ENCODE results near the gene UBE2I.
"Not testable (repeated sequence)": the region's sequence is repeated elsewhere in the genome, so short reads cannot be mapped to it uniquely, and the experiment has no call there.

The UBE2I gene

DNA sequence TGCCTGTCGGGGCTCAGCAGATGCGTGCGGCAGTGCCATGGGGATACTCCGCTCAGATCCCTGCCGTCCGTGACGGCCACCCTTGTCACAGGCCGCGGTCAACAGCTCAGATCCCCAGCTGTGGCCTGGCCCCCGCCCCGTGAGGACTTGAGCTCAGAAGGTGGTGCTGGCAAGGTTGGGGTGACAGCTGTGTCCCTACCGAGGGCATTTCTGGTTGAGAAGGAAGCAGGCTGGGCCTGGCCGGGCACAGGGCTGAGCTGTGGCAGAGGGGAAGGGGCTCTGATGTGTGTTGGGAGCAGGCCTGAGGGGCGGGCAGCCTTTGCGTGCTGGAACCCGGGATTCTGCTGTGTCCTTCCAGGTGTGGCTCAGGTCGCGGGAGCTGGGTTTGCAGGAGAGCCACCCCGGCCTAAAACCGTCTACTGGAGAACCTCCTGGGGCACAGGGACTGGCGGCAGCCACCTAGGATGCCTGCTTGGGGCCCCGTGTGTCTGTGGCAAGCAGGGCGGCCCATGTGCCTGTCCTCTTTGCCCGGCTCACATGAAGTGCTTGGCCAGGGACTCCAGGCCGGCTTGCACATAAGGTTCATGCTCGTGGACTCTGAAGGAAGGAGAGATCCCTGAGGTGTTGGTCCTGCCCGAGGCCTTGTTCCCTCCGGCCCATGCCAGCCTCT is 5.1 kb downstream of the UBE2I start:
- no peak for DNase-seq (ENCODE audit: low read depth)

DNA sequence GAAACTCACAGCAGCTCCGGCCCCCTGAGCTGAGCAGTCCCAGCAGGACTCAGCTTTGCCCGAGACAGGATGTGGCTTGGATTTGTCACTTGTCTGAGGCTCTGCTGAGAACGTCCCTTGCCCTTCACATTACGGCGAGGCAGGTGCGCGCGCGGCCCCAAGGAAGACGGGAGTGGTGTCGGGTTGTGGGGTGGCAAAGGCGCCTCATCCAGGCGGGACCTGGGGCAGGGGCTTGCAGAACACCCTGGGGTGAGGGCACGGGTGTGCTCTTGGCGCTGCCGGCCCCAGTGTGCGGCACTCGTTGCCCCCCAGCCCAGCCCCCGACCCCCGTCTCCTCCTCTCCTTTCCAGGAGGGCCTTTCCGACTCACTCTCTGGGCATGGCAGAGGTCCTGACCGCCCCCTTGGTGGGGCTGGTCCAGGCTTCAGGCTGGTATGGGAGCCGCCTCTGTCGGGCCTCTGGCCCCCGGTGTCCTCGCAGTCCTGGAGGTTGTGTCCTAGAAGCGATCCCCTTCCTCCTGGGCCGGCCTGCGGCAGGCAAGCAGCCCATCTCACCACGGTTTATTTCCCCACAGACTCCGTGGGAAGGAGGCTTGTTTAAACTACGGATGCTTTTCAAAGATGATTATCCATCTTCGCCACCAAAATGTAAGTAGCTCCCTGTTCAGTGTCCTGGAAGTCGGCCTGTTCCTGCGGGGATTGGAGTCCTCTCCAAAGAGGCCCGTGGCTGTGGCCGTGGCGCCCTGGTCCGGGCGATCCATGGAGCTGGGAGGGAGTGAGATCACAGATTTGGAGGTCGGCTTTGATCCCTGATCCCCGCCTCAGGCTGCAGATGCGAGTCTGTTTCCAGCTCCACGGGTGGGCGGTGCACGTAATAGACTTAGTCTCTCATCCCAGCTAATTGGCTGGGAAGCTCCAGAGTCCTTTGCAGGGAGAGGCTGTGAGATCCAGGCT is 5.9 kb downstream of the UBE2I start:
- DNase-seq (ENCODE audit: low read depth) = no peak

DNA sequence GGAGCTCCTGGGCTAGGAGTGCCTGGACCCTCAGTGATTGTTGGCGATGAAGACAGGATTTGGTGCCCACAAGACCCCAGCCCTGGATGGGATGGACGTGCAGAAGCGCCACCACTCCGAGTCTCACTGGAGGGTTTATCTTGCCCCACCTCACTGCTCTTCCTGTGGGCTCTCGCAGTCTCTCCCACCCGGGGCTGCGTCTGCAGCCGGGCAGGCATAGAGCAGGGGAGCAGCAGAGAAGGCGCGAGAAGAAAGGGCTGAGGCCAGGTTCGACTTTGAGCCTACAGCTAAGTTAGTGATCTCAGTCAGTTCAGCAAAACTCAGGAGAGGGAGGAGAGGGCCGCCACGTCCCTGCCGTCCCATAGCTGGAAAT is 6.6 kb downstream of the UBE2I start:
- DNase-seq (ENCODE audit: low read depth) = no peak

DNA sequence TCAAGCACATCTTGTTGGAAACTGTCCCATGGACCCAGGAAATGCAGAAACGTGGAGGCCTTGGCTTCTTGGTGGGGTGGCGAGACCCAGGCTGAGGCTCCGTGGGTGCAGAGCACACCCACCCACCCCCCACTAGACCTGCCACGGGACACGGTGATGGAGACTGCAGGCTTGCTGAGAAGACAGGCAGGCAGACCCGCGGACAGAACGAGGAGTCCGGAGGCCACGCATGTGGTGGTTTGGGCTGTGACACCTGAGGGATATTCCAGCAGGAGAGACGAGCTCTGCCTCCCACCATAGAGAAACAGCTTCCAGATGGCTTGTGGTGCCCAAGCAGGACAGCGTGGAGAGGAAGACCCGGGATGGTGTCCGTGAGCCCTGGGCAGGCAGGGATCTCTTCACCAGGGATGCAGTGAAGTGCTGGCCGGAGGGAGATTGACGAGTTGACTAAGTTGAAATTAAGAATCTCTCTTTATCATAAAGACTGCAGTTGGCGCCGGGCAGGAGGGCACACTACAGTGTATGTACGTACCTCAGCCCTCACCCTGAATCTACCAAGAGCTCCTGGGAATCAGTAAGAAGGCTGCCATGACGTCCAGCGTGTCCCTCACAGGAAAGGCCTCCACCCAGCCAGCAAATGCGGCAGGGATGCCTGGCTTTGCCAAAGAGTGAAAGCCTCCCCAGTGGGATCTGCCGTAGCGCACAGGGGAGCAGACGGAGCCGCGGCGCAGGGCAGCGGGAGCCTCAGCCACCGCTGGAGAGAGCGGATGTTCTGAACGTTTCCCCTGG is 8.2 kb downstream of the UBE2I start:
- DNase-seq (ENCODE audit: low read depth) = no peak

DNA sequence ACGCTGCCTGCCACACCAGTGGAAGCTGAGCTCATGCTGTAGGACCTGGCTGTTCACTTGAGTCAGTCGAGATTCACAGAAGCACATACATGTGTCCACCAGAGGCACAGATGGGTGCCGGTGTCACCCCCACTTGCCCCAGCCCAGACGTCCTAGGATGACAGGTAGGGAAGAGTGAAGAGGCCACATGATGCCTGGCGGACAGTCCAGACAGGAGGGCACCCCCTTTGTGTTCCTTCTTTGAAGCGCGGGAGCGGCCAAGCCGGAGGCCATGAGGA is 8.8 kb downstream of the UBE2I start:
- DNase-seq (ENCODE audit: low read depth) = no peak

DNA sequence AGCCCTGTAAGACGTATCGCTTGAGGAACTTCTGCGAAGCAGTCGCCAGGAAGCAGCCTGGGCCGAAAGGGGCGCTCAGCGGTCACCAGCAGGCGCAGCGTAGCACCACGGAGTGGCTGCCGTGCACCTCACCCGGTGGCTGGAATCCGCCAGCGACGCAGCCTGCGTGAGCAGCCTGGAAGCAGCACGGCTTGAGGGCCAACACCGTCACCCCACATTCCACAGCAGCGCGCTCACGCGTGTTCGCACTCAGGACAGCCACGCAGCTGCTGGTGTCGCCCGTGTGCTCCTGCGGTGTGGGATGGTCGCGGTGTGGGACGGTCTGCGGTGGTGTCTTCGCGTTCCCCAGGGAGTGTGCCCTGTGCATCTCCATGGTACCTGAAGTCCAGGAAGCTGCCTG is 9.6 kb downstream of the UBE2I start:
- no peak for DNase-seq (ENCODE audit: low read depth)

DNA sequence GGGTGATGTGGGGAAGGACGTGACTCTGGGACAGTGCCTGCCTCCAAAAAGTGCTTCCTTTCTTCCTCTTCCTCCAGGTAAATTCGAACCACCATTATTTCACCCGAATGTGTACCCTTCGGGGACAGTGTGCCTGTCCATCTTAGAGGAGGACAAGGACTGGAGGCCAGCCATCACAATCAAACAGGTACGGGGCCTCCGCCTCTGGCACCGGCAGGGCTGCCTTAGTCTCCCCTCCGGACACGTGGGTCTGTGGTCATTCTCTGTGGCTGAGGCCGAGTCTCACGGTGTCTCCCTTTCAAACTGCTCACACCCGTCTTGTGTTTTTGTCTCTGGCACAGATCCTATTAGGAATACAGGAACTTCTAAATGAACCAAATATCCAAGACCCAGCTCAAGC is 10.7 kb downstream of the UBE2I start:
- no peak for DNase-seq (ENCODE audit: low read depth)

DNA sequence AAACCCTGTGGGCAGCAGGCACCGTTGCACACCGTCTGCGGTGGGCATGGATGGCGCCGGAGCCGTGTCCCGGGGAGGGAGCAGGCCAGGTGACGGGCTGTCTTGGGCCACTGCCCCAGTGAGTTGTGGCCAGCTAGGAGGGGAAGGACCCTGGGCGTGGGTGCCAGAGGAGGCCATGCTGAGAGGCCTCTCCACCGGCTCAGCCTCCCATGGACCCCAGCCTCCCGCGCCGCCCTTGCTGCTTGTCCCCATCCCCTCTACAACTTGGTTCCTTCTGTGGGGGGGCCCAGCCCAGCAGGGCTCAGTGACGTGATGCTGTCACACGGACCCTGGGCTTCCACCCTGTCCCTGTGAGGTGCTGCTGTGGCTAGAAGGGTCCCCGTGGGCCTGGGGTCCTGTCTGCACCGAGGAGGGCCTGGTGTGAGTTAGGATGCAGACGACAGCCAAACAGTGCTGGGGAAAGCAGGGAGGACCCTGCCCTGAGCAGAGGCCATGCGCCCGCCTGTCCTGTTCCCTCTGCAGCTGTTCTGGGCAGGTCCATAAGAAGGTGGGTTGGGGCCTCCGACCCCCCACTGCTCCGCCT is 11.3 kb downstream of the UBE2I start:
- no peak for DNase-seq (ENCODE audit: low read depth)

DNA sequence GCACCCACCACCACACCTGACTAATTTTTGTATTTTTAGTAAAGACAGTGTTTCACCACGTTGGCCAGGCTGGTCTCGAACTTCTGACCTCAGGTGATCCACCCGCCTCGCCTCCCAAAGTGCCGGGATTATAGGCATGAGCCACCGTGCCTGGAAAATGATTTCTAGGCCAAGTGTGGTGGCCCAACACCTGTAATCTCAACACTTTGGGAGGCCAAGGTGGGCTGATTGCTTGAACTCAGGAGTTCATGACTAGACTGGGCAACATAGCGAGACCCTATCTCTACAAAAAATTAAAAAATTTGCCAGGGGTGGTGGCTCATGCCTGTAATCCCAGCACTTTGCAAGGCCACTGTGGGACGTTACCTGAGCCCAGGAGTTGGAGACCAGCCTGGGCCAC is 13.0 kb downstream of the UBE2I start:
- DNase-seq (ENCODE audit: low read depth) = no peak

DNA sequence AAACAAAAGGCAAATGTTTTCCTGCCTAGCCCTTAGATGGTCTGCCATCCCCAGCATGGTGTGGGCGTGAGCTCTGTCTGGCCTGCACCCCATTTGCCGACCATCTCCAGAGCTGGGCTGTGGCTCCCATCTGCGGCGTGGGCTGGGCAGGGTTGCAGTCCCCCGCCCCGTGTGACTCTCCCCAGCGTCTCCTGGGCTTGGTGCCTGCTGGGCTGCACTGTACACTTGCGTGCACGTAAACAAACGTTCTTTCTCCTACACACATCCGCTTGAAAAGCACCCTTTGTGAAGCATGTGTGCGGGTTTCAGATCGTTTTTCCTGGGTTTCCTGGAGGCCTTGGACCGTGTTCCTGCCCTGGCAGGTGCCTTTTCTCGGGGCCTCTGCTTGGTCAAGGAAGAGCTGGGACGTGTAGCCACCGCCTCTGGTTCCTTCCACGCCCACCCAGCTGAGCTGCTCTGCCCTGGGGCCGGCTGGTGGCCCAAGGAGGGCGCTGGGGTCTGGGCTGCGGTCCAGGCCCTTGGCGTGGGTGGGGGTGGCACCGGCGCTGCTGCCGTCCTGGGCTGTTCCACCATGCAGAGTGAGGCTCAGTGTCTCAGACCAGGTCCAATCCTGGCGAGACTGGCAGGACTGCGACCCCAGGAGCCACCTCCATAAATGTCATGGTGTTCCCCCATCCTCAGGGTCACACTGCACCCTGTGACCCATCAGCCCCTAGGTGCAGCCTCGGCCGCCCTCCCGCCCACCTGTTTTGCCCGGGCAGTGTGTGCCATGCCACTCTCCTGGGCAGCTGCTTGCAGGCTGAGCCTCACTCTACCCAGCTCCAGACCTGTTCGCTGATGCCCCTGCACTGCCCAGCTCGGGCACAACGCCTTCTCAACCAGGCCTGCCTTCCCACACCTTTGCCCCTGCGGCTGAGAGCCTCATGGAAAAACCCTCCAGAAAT is 14.1 kb downstream of the UBE2I start:
- no peak for DNase-seq (ENCODE audit: low read depth)

DNA sequence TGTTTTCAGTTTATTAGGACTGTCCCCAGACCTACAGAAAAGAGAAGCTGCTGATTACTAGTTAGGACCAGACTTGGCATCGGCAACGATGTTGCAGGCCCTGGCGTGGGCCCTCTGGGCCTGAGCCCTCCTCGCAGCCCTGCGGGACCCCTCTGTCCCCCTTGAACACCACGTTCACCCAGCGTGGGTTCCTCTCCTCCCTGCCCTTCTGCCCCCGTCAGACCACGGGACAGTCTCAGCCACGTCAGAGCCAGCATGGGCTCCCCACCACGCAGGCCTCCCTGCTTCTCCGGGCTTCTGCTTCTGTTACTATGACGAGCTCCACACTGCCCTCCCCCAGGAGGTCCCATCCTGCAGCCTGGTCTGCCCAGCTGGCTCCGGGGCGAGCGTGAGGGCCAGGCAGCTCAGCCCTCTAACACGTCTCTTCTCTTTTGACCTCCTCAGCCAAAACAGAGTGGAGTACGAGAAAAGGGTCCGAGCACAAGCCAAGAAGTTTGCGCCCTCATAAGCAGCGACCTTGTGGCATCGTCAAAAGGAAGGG is 14.9 kb downstream of the UBE2I start:
- DNase-seq (ENCODE audit: low read depth) = no peak

DNA sequence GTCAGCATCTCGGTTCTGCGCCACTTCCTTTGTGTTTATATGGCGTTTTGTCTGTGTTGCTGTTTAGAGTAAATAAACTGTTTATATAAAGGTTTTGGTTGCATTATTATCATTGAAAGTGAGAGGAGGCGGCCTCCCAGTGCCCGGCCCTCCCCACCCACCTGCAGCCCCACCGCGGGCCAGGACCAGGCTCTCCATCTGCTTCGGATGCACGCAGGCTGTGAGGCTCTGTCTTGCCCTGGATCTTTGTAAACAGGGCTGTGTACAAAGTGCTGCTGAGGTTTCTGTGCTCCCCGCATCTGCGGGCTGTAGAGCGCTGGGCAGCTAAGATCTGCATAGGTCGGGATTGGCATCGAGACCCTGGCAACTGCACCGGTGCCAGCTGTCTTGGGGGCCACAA is 15.8 kb downstream of the UBE2I start:
- DNase-seq (ENCODE audit: low read depth) = no peak

DNA sequence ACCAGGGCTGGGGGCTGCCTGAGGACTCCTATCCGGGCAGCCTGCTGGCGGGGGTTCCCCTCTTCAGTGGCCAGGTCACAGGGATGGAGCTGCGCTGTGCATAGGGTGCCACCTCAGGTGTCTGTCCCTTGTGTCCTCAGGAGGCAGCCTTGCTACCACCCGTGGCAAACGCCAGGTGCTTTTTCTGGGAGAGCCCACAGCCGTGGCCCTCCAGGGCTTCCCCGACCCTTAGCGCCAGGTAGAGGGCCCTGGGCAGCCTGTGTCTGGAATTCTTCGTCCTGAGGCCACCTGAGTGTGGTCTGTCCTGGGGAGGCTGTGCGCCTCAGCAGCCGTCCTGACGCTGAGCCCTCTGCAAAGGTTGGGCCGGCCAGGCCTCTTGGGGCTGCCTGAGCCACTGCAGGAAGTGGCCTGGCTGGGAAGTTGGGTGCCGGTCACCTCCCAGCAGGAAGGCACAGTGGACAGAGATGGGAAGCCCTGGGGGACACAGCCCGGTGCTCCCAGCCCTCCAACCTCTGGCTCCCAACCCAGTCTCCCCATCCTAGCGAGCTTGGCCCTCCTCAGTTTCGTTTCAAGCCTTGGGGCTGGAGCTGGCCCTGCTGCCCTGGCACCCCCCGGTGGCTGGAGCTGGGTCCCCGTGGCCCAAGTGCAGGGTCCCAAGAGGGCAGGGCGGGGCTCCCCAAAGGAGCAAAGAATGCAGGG is 16.4 kb downstream of the UBE2I start:
- DNase-seq (ENCODE audit: low read depth) = no peak

DNA sequence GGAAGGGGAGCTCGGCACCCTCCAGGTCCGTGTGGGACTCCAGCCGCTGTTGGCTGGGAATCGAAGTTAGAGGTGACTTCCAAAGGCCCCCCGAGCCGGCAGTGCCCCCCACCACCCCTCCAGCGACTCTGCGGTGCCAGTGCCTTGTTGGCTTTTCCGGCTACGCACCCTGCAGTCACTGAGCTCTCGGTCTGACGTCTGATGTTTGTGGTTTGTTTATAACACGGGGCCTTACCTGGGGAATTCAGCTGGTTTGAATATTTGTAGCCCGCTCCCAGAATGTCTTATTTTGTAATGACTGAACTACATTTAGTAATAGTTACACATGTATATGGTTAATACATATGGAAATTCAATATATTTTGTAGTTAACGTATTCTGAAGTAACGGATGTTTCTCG is 17.0 kb downstream of the UBE2I start:
- DNase-seq (ENCODE audit: low read depth) = no peak

DNA sequence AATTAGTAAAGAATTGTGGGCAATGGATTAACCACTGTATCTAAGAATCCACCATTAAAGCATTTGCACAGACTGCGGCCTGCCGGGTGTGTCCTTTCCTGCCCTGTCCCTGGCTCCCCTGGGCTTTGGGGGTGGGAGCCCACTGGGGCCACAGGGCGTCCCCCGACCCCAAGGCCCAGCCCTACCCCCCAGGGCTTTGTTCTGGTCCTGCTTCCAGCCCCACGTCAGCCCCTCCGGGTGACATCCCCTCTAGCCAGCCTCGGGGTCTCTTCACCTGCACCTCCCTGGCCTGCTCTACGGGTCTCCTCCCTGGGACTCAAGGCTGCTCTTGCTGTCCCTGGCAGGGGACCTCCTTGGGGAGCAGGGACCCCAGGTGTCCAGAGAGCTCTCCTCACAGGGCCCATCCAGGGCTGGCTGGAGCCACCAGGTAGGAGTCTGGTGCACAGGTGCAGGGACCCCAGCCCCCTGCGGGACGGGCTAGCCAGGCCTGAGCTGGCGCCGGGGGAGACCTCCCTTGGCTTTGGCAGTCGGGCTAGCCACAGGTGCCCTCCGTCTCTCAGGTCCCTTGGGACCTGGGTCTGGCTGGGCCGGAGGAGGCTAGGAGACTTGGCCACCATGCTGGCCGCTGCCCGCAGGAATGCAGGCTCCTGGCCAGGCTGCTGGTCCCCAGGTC is 17.6 kb downstream of the UBE2I start:
- DNase-seq (ENCODE audit: low read depth) = no peak

DNA sequence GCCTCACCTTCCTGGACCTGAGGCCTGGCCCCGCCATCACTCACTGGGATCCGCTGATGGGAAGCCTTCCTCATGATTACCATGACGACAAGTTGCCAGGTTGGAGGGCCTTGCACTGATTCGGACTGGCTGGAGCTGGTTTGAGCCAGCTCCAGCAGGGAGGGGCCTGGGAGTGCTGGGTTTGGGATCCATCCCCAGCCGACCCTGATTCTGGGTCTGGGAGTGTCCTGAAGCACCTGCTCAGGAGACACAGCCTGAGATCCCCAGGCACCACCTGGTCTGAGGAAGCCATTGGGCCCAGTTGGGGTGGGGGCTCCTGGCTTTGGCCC is 18.1 kb downstream of the UBE2I start:
- DNase-seq (ENCODE audit: low read depth) = no peak

DNA sequence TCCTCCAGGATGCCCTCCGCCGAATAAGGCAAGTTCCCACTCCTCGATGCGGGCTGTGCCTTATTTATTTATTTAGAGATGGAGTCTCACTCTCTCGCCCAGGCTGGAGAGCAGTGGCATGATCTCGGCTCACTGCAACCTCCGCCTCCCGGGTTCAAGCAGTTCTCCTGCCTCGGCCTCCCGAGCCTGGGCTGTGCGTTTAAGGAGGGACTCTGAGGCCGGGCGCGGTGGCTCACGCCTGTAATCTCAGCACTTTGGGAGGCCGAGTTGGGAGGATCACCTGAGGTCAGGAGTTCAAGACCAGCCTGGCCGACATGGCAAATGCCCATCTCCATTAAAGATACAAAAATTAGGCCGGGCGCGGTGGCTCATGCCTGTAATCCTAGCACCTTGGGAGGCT is 18.7 kb downstream of the UBE2I start:
- not testable (repeated sequence) for DNase-seq (ENCODE audit: low read depth)

DNA sequence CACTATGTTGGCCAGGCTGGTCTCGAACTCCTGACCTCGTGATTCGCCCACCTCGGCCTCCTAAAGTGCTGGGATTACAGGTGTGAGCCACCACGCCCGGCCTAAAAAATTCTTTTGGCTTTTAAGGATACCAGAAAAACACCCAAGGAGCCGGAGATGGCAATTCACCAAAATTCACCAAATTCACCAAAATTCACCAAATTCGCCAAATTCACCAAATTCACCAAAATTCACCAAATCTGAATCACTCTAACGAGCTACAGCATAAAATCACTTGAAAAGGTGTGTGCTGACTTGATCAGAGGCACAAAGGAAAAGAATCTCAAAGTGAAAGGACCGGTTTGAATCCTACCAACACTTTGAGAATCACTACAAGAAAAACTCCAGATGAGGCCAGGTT is 19.5 kb downstream of the UBE2I start:
- not testable (repeated sequence) for DNase-seq (ENCODE audit: low read depth)

DNA sequence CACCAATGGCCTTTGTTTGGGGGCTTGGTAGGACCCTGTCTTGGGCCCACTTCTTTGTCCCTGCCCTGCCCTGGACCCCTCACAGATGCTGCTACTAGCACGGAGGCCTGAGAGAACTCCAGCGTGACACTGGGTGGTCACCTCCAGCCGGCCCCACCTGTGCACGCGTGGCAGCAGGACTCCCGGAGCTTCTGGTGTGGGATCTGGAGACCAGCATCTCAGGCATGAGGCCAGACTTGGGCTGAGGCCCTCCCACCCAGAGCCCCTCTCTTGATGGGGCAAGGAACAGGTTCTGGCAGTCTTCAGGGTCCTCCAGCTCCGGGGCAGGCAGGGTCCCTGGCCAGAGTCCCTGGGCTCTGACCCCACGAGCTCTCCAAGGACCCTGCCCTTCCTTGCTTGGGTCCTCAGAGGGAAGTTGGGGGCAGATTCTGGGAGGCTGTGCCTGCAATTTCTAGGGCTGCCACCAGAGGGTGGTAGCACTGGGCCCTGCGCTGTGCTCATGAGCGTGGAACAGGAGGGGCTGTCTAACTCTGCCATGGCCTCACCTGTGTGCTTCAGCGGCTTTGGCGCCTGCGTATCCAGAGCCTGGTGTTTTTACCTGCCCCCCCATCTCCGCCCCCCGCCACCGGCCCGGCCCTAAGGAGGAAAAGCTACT is 21.0 kb downstream of the UBE2I start:
- DNase-seq (ENCODE audit: low read depth) = no peak
